CD4-positive, alpha-beta memory T cell (primary cell): ENCODE results near the gene TEDC1. TPM values are rescaled to one million over a fixed set of nuclear protein-coding genes. Genes with fewer than 3 reads are reported as not detected.

Experiments used
- CTCF ChIA-PET: fragments of 350-600 bp; sonication (Branson Sonifier 250); formaldehyde crosslinking; loops from one replicate; lab custom pipeline; 2021; ENCODE audit warnings: inconsistent platforms; ENCODE audit not compliant: partially characterized antibody; lab: Charles Lee
- POLR2A ChIA-PET: fragments of 350-600 bp; sonication (Branson Sonifier 250); formaldehyde crosslinking; loops from one replicate; lab custom pipeline; 2021; ENCODE audit not compliant: partially characterized antibody; lab: Charles Lee
- DNase-seq, 5 donors: peaks; one replicate each; pipeline versions ENCODE4 v3.0.0 to v3.0.0-alpha.2; 2020 to 2022; ENCODE audit warnings: mixed read lengths in 1 of 5
- H3K27ac ChIP-seq: one replicate; pipeline ENCODE4 v1.7.0; 2013; ENCODE audit warnings: low read depth, low read length
- H3K27me3 ChIP-seq: 2 replicates; pipeline ENCODE4 v1.7.0; 2013; ENCODE audit warnings: mild to moderate bottlenecking, low read length, moderate library complexity; ENCODE audit not compliant: insufficient read depth
- H3K36me3 ChIP-seq: 2 replicates; pipeline ENCODE4 v1.7.0; 2013; ENCODE audit warnings: mild to moderate bottlenecking, low read length, moderate library complexity; ENCODE audit not compliant: insufficient read depth
- H3K4me1 ChIP-seq: 2 replicates; pipeline ENCODE4 v1.7.0; 2013; ENCODE audit warnings: mild to moderate bottlenecking, low read length, moderate library complexity; ENCODE audit not compliant: insufficient read depth
- H3K4me3 ChIP-seq, 2 donors: one replicate each; pipeline ENCODE4 v1.7.0; 2013; ENCODE audit warnings: low read length in 2 of 2, mild to moderate bottlenecking in 1 of 2
- H3K9me3 ChIP-seq, 2 donors: one replicate each; pipeline ENCODE4 v1.7.0; 2013; ENCODE audit warnings: low read length in 2 of 2, control low read depth in 1 of 2; ENCODE audit not compliant: control insufficient read depth in 1 of 2
- H3K27ac Mint-ChIP-seq, 7 donors: one replicate each; pipeline ENCODE4 v1.8.0; 2020 to 2021; ENCODE audit warnings: mixed read lengths in 7 of 7, mild to moderate bottlenecking in 6 of 7, inconsistent platforms in 3 of 7, moderate library complexity in 3 of 7
- H3K27me3 Mint-ChIP-seq, 2 donors: one replicate each; pipeline ENCODE4 v1.8.0; 2020 to 2021; ENCODE audit warnings: mixed read lengths in 2 of 2
- H3K36me3 Mint-ChIP-seq, 2 donors: one replicate each; pipeline ENCODE4 v1.8.0; 2020 to 2021; ENCODE audit warnings: mixed read lengths in 2 of 2, inconsistent platforms in 1 of 2, mild to moderate bottlenecking in 1 of 2
- H3K4me1 Mint-ChIP-seq, 4 donors: one replicate each; pipeline ENCODE4 v1.8.0; 2020 to 2021; ENCODE audit warnings: mixed read lengths in 4 of 4, mild to moderate bottlenecking in 1 of 4
- H3K4me3 Mint-ChIP-seq, 8 donors: one replicate each; pipeline ENCODE4 v1.8.0; 2020 to 2021; ENCODE audit warnings: mixed read lengths in 8 of 8, mild to moderate bottlenecking in 7 of 8, moderate library complexity in 6 of 8, inconsistent platforms in 3 of 8
- H3K9me3 Mint-ChIP-seq, 8 donors: one replicate each; pipeline ENCODE4 v1.8.0; 2020 to 2021; ENCODE audit warnings: mixed read lengths in 8 of 8, mild to moderate bottlenecking in 5 of 8, inconsistent platforms in 3 of 8, moderate library complexity in 1 of 8
- intact Hi-C: fragments of 100-400 bp; cut with micrococcal nuclease; formaldehyde crosslinking; loops from one replicate; pipeline ENCODE4 v1.15.1; 2023
- polyA plus RNA-seq, 2 donors: library from polyadenylated mRNA; unstranded; fragments of 300-500 nt; fragmentation: Illumina TruSeq; gene quantifications; one replicate each; pipeline ENCODE4 v1.2.3, GENCODE V29; 2021
- total RNA-seq, 2 experiments: library from RNA; stranded (reverse); gene quantifications; one replicate each; pipeline ENCODE4 v1.2.3, GENCODE V29; 2021

TEDC1 gene
- total and polyA plus RNA-seq, 4 experiments from 2014 or later, result 10.2 to 30.2 (median 17.9) TPM

DNA sequence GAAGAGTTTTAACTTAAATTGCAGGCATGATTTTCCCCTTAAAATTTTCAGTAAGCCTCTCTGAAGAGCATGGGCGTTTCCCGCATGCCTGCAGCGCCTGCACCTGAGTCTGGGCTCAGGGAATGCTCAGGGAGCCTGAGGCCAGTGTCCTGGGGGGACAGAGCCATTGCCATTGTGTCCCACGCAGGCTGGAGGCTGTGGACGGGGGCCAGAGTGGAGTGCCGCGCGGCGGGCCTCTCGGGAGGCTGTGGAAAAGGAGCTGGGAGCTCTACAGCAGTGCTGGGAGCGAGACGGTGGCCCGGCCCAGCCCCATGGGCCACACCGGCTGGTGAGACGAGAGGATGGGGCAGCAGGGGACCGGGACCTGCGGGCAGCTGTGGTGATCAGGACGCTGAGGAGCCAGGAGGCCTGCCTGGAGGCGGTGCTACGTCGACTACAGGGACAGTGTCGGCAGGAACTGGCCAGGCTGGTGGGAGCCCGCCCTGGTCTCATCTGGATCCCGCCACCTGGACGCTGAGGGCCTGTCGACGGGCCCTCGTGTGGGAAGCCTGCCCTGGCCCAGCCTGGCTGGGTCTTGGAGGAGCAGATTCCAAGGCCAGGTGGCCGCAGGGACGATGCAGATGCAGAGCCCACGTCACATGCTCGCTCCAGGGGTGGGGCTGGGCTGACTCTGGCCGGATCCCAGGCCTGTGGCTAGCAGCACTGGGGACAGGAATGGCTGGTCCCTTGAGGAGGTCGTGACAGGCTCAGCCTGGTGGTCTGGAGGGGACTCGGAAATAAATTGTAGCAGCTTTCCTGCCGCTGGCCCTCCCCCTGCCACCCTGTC is 7.6 kb downstream of the TEDC1 start:
- no peaks in the 10 kb centered on the region for H3K4me1 Mint-ChIP-seq
- peak overlapping the region in 1 of 8 donors; percentile 57 for H3K4me3 Mint-ChIP-seq
- DNase-seq, result no peak
- H3K36me3 ChIP-seq, result no peaks in the 10 kb centered on the region
- H3K9me3 Mint-ChIP-seq, result peaks cover 0 to 5% (median 0%) of the 10 kb centered on the region in 8 donors
- POLR2A ChIA-PET, result no interaction called here
- H3K27ac Mint-ChIP-seq, result no peak overlapping the region
- no peaks in the 10 kb centered on the region for H3K4me1 ChIP-seq
- intact Hi-C loops, result no loop called here
- no peak overlapping the region for H3K27ac ChIP-seq
- H3K27me3 ChIP-seq, result no peaks in the 10 kb centered on the region
- H3K36me3 Mint-ChIP-seq, result no peaks in the 10 kb centered on the region
- H3K27me3 Mint-ChIP-seq, result no peaks in the 10 kb centered on the region
- H3K4me3 ChIP-seq, result no peak overlapping the region
- no peaks in the 10 kb centered on the region for H3K9me3 ChIP-seq
- CTCF ChIA-PET, result no interaction called here

DNA sequence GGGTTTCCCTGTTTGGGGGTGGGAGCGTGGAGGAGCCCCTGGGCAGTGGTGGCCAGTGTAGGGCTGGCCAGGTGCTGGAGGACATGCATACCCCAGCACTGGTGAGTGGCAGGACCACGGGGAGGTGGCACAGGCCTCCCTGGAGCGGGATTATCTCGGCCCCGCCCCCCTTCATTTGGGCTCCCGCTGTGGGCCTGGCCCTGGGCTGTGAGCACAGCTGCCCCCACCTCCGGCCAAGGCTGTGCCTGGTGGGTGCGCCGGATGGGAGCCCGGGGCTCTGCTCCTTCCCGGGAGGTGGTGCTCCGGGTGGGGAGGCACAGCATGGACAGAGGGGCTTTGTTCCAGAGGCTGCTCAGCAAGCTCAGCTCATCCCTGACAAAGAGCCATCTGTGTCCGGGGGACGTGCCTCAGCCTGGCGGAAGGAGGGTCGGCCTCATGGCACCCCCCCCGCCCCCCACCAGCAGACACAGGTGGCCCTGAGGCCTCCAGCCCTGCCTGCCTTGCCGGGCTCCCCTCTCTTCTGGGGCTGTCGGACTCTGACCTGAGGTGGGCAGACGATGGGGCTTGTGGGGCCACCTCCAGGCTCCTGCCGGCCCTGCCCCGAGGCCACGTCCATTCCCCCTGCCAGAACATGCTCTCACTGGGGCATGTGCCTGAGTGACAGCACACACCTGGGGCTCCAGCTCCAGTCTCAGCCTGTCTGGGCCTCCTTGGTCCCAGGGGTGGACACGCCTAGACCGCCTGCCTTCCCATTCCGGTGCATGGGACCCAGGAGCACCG is 8.4 kb downstream of the TEDC1 start:
- no peaks in the 10 kb centered on the region for H3K4me1 Mint-ChIP-seq
- intact Hi-C loops, result no loop called here
- POLR2A ChIA-PET, result interaction anchor here (1.0 kb wide), 1 partner anchor 8 kb away, joined by 3 read pairs; the partner anchor contains the start of gene TEDC1

DNA sequence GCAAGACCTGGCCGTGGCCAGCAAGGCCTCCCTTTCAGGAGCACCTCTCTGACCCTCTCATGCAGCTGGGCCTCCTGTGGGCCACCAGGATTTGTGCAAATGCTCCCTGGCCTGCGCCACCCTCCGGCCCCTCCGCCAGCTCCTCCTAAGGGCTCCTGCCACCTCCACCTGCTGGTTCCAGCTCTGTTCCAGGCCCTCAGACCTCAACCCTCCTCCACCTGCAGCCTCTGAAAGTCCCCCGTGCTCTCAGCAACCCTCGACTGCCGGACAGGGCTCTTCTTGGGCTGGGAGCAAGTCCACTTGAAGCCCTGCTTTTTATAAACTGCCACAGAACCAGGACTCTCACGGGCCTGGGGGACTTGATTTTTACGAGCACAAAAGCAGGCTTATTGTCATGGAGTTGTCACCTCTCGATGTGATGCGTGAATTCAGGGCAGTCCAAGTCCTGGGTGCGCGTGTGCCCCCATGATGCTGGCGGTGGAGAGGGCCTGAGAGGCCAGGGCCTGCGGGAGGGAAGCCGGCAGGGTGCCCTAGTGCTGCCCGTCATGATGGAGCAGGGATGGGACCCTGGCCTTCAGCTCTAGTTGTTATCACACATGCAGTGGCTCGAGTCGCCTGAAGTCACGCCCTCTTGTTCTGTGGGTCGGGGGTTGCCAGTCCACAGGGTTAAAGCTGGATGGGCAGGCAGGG is 9.1 kb downstream of the TEDC1 start:
- Mint-ChIP-seq H3K4me3 (no peak overlapping the region), H3K27me3 (no peaks in the 10 kb centered on the region), H3K4me1 (no peaks in the 10 kb centered on the region), H3K27ac (peak overlapping the region in 3 of 7 donors; percentile 12 to 78 (median 64)), H3K36me3 (no peaks in the 10 kb centered on the region), H3K9me3 (peaks cover 0 to 5% (median 0%) of the 10 kb centered on the region in 8 donors)
- no peaks in the 10 kb centered on the region for H3K36me3 ChIP-seq
- H3K27me3 ChIP-seq, result no peaks in the 10 kb centered on the region
- intact Hi-C loops, result no loop called here
- no peak overlapping the region for H3K27ac ChIP-seq
- H3K4me1 ChIP-seq, result no peaks in the 10 kb centered on the region
- no peaks in the 10 kb centered on the region for H3K9me3 ChIP-seq
- CTCF ChIA-PET, result interaction anchor here (0.6 kb wide), 1 partner anchor 77 kb away, joined by 3 read pairs; no protein-coding TSS in a partner anchor
- H3K4me3 ChIP-seq, result no peak overlapping the region
- POLR2A ChIA-PET, result interaction anchor here (0.7 to 1.0 kb wide), 2 partner anchors 9 to 135 kb away, joined by 3 read pairs; partner anchors contain the start of gene TEDC1
- DNase-seq, result no peak

More for the DNA sequence above, 8.4 kb downstream of the TEDC1 start:
- no peaks in the 10 kb centered on the region for H3K36me3 ChIP-seq
- Mint-ChIP-seq H3K9me3 (peaks cover 0 to 5% (median 0%) of the 10 kb centered on the region in 8 donors), H3K4me3 (no peak overlapping the region), H3K36me3 (no peaks in the 10 kb centered on the region), H3K27ac (no peak overlapping the region), H3K27me3 (no peaks in the 10 kb centered on the region)
- no peaks in the 10 kb centered on the region for H3K27me3 ChIP-seq
- no peaks in the 10 kb centered on the region for H3K4me1 ChIP-seq
- CTCF ChIA-PET, result no interaction called here
- no peak overlapping the region for H3K27ac ChIP-seq
- no peak for DNase-seq
- no peak overlapping the region for H3K4me3 ChIP-seq
- H3K9me3 ChIP-seq, result no peaks in the 10 kb centered on the region

DNA sequence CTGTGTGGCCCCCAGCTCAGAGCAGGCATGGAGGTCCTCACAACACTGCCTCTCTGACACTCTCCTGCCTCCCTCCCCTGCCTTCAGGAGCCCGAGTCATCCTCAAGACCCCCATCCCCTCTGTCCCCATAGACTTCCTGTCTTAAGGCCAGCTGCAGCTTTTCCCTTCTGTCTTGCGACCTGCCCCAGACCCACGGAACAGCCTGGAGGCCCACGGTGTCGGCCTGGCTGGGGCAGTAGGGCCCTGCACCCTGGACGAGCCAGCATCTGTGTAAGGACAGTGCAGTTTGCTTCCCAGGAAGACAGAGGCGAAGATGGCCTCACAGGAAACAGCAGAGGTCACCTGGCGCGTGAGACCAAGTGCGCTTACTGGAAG is 9.7 kb downstream of the TEDC1 start:
- Histone ChIP-seq H3K4me1 (no peaks in the 10 kb centered on the region), H3K27ac (no peak overlapping the region), H3K9me3 (no peaks in the 10 kb centered on the region), H3K36me3 (no peaks in the 10 kb centered on the region), H3K4me3 (no peak overlapping the region), H3K27me3 (no peaks in the 10 kb centered on the region)
- no peaks in the 10 kb centered on the region for H3K36me3 Mint-ChIP-seq
- DNase-seq, result no peak
- CTCF ChIA-PET, result interaction anchor here (0.6 kb wide), 1 partner anchor 78 kb away, joined by 3 read pairs; no protein-coding TSS in a partner anchor
- no peak overlapping the region for H3K4me3 Mint-ChIP-seq
- peaks cover 0 to 5% (median 0%) of the 10 kb centered on the region in 8 donors for H3K9me3 Mint-ChIP-seq
- H3K4me1 Mint-ChIP-seq, result no peaks in the 10 kb centered on the region
- H3K27me3 Mint-ChIP-seq, result no peaks in the 10 kb centered on the region
- peak overlapping the region in 3 of 7 donors; percentile 17 to 64 (median 57) for H3K27ac Mint-ChIP-seq
- intact Hi-C loops, result no loop called here
- POLR2A ChIA-PET, result interaction anchor here (0.7 kb wide), 1 partner anchor 135 kb away, joined by 3 read pairs; no protein-coding TSS in a partner anchor

DNA sequence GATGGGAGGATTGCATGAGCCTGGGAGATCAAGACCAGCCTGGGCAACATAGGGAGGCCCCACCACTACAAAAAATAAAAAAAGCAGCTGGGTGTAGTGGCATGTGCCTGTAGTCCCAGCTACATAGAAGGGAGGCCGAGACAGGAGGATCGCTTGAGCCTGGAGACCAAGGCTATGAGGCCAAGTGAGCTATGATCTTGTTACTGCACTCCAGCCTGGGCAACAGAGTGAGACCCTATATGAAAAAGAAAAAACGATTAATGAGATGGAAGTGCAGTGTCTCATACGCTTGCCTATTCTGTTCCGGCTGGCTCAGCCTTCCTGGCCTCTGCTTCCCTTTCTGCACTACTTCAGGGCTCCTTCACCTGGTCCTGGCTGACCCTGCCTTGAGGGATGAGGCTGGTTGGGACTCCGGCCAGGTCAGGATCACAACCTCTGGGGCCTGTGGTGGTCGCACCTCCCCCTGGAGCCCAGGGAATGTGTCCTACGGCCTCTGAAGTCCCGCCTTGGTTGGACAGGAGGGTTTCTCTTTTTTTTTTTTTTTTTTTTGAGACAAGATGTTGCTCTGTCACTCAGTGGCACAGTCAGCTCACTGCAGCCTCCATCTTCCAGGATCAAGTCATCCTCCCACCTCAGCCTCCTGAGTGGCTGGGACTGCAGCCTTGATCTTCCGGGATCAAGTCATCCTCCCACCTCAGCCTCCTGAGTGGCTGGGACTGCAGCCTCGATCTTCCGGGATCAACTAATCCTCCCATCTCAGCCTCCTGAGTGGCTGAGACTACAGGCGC is 10.7 kb downstream of the TEDC1 start:
- no peak for DNase-seq
- CTCF ChIA-PET, result interaction anchor here (0.6 kb wide), 1 partner anchor 258 kb away, joined by 3 read pairs; no protein-coding TSS in a partner anchor
- H3K27me3 Mint-ChIP-seq, result no peaks in the 10 kb centered on the region
- Histone ChIP-seq H3K4me1 (no peaks in the 10 kb centered on the region), H3K36me3 (no peaks in the 10 kb centered on the region), H3K9me3 (no peaks in the 10 kb centered on the region), H3K27me3 (no peaks in the 10 kb centered on the region), H3K4me3 (no peak overlapping the region), H3K27ac (no peak overlapping the region)
- H3K27ac Mint-ChIP-seq, result peak overlapping the region in 1 of 7 donors; percentile 64
- H3K36me3 Mint-ChIP-seq, result no peaks in the 10 kb centered on the region
- intact Hi-C loops, result no loop called here
- peaks cover 0 to 7% (median 0%) of the 10 kb centered on the region in 8 donors for H3K9me3 Mint-ChIP-seq
- POLR2A ChIA-PET, result no interaction called here
- H3K4me1 Mint-ChIP-seq, result no peaks in the 10 kb centered on the region
- H3K4me3 Mint-ChIP-seq, result no peak overlapping the region

DNA sequence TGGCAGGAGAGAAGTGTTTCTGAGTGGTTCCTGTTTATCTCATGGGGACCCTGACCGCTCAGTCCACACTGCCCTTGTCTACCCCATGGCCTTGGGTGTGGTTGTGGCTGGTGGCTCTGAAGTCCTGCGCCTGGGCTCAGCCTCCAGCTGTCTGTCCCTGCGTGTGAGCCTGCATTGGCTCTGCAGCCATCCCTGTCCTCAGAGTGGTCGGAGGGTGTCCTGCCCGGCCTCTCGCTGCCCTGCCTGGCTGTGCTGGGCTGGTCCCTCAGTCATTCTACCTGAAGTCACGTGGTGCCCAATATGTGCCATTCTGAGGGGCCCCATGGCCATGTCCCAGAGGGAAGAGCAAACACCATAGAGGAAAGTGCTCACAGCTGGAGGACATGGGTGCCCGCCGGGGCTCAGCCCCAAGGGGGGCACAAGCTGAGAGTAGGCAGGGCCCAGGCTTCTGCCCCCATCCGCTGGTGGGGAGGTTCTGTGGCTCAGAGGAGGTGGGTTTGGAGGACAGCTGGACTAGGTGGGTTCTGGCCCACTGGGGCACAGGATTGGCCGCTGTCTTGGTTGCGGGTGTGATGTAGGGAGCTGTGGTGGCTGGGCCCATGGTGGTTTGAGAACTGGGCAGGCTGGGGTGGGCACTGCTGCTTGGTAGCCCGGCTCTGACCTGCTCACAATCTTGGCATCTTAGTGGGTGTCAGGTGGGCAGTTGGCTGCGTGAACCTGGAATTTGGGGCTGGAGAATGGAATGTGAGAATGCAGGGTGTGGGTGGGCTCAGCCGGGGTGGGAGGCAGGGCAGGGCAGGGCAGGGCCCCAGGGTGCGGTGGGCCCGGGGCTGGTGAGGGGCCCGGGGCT is 11.6 kb downstream of the TEDC1 start:
- no peaks in the 10 kb centered on the region for H3K4me1 ChIP-seq
- H3K36me3 Mint-ChIP-seq, result no peaks in the 10 kb centered on the region
- H3K9me3 Mint-ChIP-seq, result peaks cover 0 to 5% (median 0%) of the 10 kb centered on the region in 8 donors
- ChIA-PET CTCF (no interaction called here), POLR2A (interaction anchor here (1.2 kb wide), 1 partner anchor 11 kb away, joined by 3 read pairs; no protein-coding TSS in a partner anchor)
- H3K27ac ChIP-seq, result no peak overlapping the region
- H3K36me3 ChIP-seq, result no peaks in the 10 kb centered on the region
- H3K4me1 Mint-ChIP-seq, result no peaks in the 10 kb centered on the region
- no peaks in the 10 kb centered on the region for H3K9me3 ChIP-seq
- H3K27me3 ChIP-seq, result no peaks in the 10 kb centered on the region
- DNase-seq, result no peak
- H3K27ac Mint-ChIP-seq, result peak overlapping the region in 1 of 7 donors; percentile 64
- peaks cover under 1 to 2% of the 10 kb centered on the region in 2 donors for H3K27me3 Mint-ChIP-seq
- H3K4me3 ChIP-seq, result no peak overlapping the region
- intact Hi-C loops, result no loop called here
- no peak overlapping the region for H3K4me3 Mint-ChIP-seq
